GM19468 (cell line): ENCODE measurements around the gene UBA1.
"Not testable (repeated sequence)": the region's sequence is repeated elsewhere in the genome, so short reads cannot be mapped to it uniquely, and the experiment has no call there.

Experiments
- ATAC-seq: cut with Tn5 transposase; IDR thresholded peaks from one replicate; pipeline ENCODE4 v1.9.1; 2021; ENCODE audit warnings: mild to moderate bottlenecking, moderate library complexity, moderate number of reproducible peaks; ENCODE audit not compliant: unreplicated experiment; ENCODE audit errors: extremely low read depth

The UBA1 gene

DNA sequence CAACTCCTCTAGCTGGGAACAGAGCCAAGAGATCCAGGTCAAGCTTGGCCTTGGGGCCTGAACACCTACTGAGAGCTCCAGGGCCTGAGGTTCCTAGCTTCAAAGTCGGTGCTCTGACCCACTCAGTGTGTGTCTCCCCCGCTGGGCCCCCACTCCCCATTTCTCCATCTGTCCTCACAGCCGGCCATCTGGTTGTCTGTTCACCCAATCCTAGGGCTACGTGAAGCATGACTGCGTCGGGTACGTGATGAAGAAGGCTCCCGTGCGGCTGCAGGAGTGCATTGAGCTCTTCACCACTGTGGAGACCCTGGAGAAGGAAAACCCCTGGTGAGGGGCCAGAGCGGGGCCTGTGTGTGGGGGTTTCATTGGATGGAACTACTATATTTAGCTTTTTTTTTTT lies 51.5 kb downstream of the UBA1 start:
- ATAC-seq = no peak

- no peak for ATAC-seq
These were observed 53.8 kb downstream of the UBA1 start for GRCh38 chrX:47247206-47247998.

- no peak for ATAC-seq
These were observed 54.3 kb downstream of the UBA1 start for GRCh38 chrX:47247999-47248320.

GRCh38 chrX:47248576-47248975 lies 54.9 kb downstream of the UBA1 start:
- no peak for ATAC-seq

GRCh38 chrX:47250017-47250347 lies 56.4 kb downstream of the UBA1 start:
- ATAC-seq = no peak

GRCh38 chrX:47257620-47258019 lies 64.0 kb downstream of the UBA1 start:
- ATAC-seq = not testable (repeated sequence)
